Right atrium auricular region (tissue), 2 donors: Measurements from ENCODE around the gene C1orf21. TPM values are rescaled to one million over a fixed set of nuclear protein-coding genes. Genes with fewer than 3 reads are reported as not detected.
A peak's percentile ranks its signal among the peaks of the same experiment; 100 is the strongest.

Experiments used
- DNase-seq: peaks from one replicate; pipeline ENCODE4 v3.0.0-alpha.2; 2019; ENCODE audit warnings: low spot score
- H3K27ac ChIP-seq, 2 donors: fragments of 200-600 bp; sonication (generic); 1 replicate in 1 of 2; 2 replicates in 1 of 2; pipeline ENCODE4 v1.5.1; 2016 to 2019
- H3K27me3 ChIP-seq, 2 donors: fragments of 200-600 bp; sonication (generic); one replicate each; pipeline versions ENCODE4 v1.5.1 to v1.6.0; 2017 to 2019
- H3K36me3 ChIP-seq: fragments of 200-600 bp; sonication (generic); one replicate; pipeline ENCODE4 v1.5.1; 2016
- H3K4me1 ChIP-seq, 2 donors: fragments of 200-600 bp; sonication (generic); one replicate each; pipeline versions ENCODE4 v1.5.1 to v1.6.0; 2017 to 2019
- H3K4me3 ChIP-seq, 2 donors: fragments of 200-600 bp; sonication (generic); 1 replicate in 1 of 2; 2 replicates in 1 of 2; pipeline ENCODE4 v1.5.1; 2017 to 2019; ENCODE audit warnings: mild to moderate bottlenecking in 1 of 2, moderate library complexity in 1 of 2
- H3K9me3 ChIP-seq, 2 donors: fragments of 200-600 bp; sonication (generic); one replicate each; pipeline ENCODE4 v1.5.1; 2019
- CTCF ChIP-seq, 2 donors: fragments of 200-600 bp; sonication (generic); IDR thresholded peaks; one replicate each; pipeline ENCODE4 v1.5.1; 2019; ENCODE audit warnings: antibody characterized with exemption in 2 of 2
- total RNA-seq, 2 donors: library from RNA; depleted of rRNA; stranded (reverse); fragments of >200 nt; gene quantifications; one replicate each; pipeline ENCODE4 v1.1.0, GENCODE V29; 2016

Gene C1orf21
- total RNA-seq, 2 donors from 2014 or later = 49.4 to 78.5 TPM

- Histone ChIP-seq H3K4me3 (no peak overlapping the region), H3K9me3 (peaks cover 0 to 7% of the 10 kb centered on the region in 2 donors), H3K27ac (peak overlapping the region; percentile 36 to 83), H3K36me3 (no peaks in the 10 kb centered on the region), H3K4me1 (peaks cover 0 to 50% of the 10 kb centered on the region in 2 donors), H3K27me3 (no peaks in the 10 kb centered on the region)
- DNase-seq = no peak
- no peak for TF ChIP-seq CTCF (IDR thresholded peaks at IDR 0.05)
These were observed 146.2 kb downstream of the C1orf21 start for GRCh38 chr1:184533049-184533448.

GRCh38 chr1:184533915-184534314 lies 147.1 kb downstream of the C1orf21 start:
- no peak for DNase-seq
- no peak overlapping the region for H3K4me3 ChIP-seq
- H3K27ac ChIP-seq = peak overlapping the region; percentile 41 to 83
- no peaks in the 10 kb centered on the region for H3K36me3 ChIP-seq
- peaks cover 0 to 15% of the 10 kb centered on the region in 2 donors for H3K9me3 ChIP-seq
- peaks cover 0 to 50% of the 10 kb centered on the region in 2 donors for H3K4me1 ChIP-seq
- no peaks in the 10 kb centered on the region for H3K27me3 ChIP-seq
- no peak for TF ChIP-seq CTCF (IDR thresholded peaks at IDR 0.05)

GRCh38 chr1:184534690-184535089 lies 147.9 kb downstream of the C1orf21 start:
- no peaks in the 10 kb centered on the region for H3K36me3 ChIP-seq
- no peak for TF ChIP-seq CTCF (IDR thresholded peaks at IDR 0.05)
- H3K9me3 ChIP-seq = peaks cover 0 to 18% of the 10 kb centered on the region in 2 donors
- H3K27me3 ChIP-seq = no peaks in the 10 kb centered on the region
- DNase-seq = no peak
- H3K27ac ChIP-seq = peak overlapping the region; percentile 74 to 83
- no peak overlapping the region for H3K4me3 ChIP-seq
- peaks cover 0 to 50% of the 10 kb centered on the region in 2 donors for H3K4me1 ChIP-seq

GRCh38 chr1:184535191-184535970 lies 148.6 kb downstream of the C1orf21 start:
- no peak for DNase-seq
- Histone ChIP-seq H3K27me3 (no peaks in the 10 kb centered on the region), H3K4me1 (peaks cover 0 to 50% of the 10 kb centered on the region in 2 donors), H3K27ac (peak overlapping the region; percentile 74 to 83), H3K4me3 (no peak overlapping the region), H3K36me3 (no peaks in the 10 kb centered on the region), H3K9me3 (peaks cover 0 to 18% of the 10 kb centered on the region in 2 donors)
- no peak for TF ChIP-seq CTCF (IDR thresholded peaks at IDR 0.05)

- no peak for DNase-seq
- Histone ChIP-seq H3K9me3 (peaks cover 0 to 18% of the 10 kb centered on the region in 2 donors), H3K27me3 (no peaks in the 10 kb centered on the region), H3K27ac (peak overlapping the region; percentile 74 to 83), H3K4me3 (no peak overlapping the region), H3K4me1 (peaks cover 0 to 46% of the 10 kb centered on the region in 2 donors), H3K36me3 (no peaks in the 10 kb centered on the region)
- no peak for TF ChIP-seq CTCF (IDR thresholded peaks at IDR 0.05)
These were observed 149.6 kb downstream of the C1orf21 start for GRCh38 chr1:184536246-184536985.
